Esophagus squamous epithelium (tissue), 5 donors: Measurements from ENCODE around the gene RAP1B. TPM values are rescaled to one million over a fixed set of nuclear protein-coding genes. Genes with fewer than 3 reads are reported as not detected.

Source experiments
- DNase-seq: peaks from one replicate; lab custom pipeline; 2025; lab: John Stamatoyannopoulos, UW
- H3K27ac ChIP-seq, 4 donors: fragments of 200-600 bp; sonication (generic); one replicate each; pipeline ENCODE4 v1.5.1; 2016 to 2019; ENCODE audit warnings: mild to moderate bottlenecking in 1 of 4
- H3K27me3 ChIP-seq, 4 donors: fragments of 200-600 bp; sonication (generic); 1 replicate in 3 of 4; 2 replicates in 1 of 4; pipeline versions ENCODE4 v1.5.1 to v1.6.0; 2017 to 2021; ENCODE audit warnings: antibody characterized with exemption in 1 of 4
- H3K36me3 ChIP-seq, 3 donors: fragments of 200-600 bp; sonication (generic); one replicate each; pipeline ENCODE4 v1.5.1; 2016 to 2019
- H3K4me1 ChIP-seq, 3 donors: fragments of 200-600 bp; sonication (generic); one replicate each; pipeline ENCODE4 v1.5.1; 2017 to 2019
- H3K4me3 ChIP-seq, 4 donors: fragments of 200-600 bp; sonication (generic); 1 replicate in 3 of 4; 2 replicates in 1 of 4; pipeline ENCODE4 v1.5.1; 2016 to 2019; ENCODE audit warnings: mild to moderate bottlenecking in 2 of 4, moderate library complexity in 1 of 4
- H3K9me3 ChIP-seq, 3 donors: fragments of 200-600 bp; sonication (generic); one replicate each; pipeline ENCODE4 v1.5.1; 2016 to 2019
- CTCF ChIP-seq, 6 experiments: fragments of 450-650 bp in 4 of 6; fragments of 200-600 bp in 2 of 6; sonication (generic) in 2 of 6; IDR thresholded peaks; one replicate each; pipeline ENCODE4 v1.5.1; 2016 to 2019; ENCODE audit warnings: antibody characterized with exemption in 6 of 6, mild to moderate bottlenecking in 4 of 6, moderate library complexity in 4 of 6
- POLR2A ChIP-seq, 4 donors: fragments of 450-650 bp; IDR thresholded peaks; one replicate each; pipeline ENCODE4 v1.6.1; 2017; ENCODE audit warnings: antibody characterized with exemption in 4 of 4, mild to moderate bottlenecking in 4 of 4, moderate library complexity in 3 of 4
- whole genome bisulfite sequencing, 2 donors: methylation state at CpG; one replicate each; pipeline ENCODE4 v1.1.5; 2018; 5-methylcytosine and 5-hydroxymethylcytosine counted together
- intact Hi-C: fragments of 100-400 bp; cut with DNase I; formaldehyde crosslinking; loops from one replicate; pipeline ENCODE4 v1.15.0; 2022
- total RNA-seq, 4 donors: library from RNA; depleted of rRNA; stranded (reverse); fragments of >200 nt; gene quantifications; one replicate each; pipeline ENCODE4 v1.1.0, GENCODE V29; 2016
- donor health status: DM: yes; HTN: yes; CAD: no.

Gene RAP1B
- total RNA-seq, 4 donors from 2014 or later, result 66.9 to 133 (median 120) TPM

GRCh38 chr12:68639396-68639767, 28.7 kb downstream of the RAP1B start:
- TF ChIP-seq POLR2A (IDR thresholded peaks at IDR 0.05), result no peak
- H3K27ac ChIP-seq, result no peak overlapping the region
- WGBS, 2 donors, result 86 to 96% methylated on average over 1 of the region's 1 CpG
- DNase-seq, result no peak
- H3K9me3 ChIP-seq, result no peaks in the 10 kb centered on the region
- peaks cover 0 to 6% (median 0%) of the 10 kb centered on the region in 3 donors for H3K36me3 ChIP-seq
- no peaks in the 10 kb centered on the region for H3K27me3 ChIP-seq
- peaks cover 0 to 77% (median 36%) of the 10 kb centered on the region in 3 donors for H3K4me1 ChIP-seq
- H3K4me3 ChIP-seq, result no peak overlapping the region
- intact Hi-C loops, result no loop called here

GRCh38 chr12:68641138-68641537, 30.4 kb downstream of the RAP1B start:
- Histone ChIP-seq H3K27ac (no peak overlapping the region), H3K9me3 (no peaks in the 10 kb centered on the region), H3K4me3 (no peak overlapping the region), H3K27me3 (no peaks in the 10 kb centered on the region), H3K36me3 (peaks cover 0 to 6% (median 0%) of the 10 kb centered on the region in 3 donors), H3K4me1 (peaks cover 0 to 61% (median 22%) of the 10 kb centered on the region in 3 donors)
- intact Hi-C loops, result no loop called here
- no peak for DNase-seq
- no peak for TF ChIP-seq CTCF (IDR thresholded peaks at IDR 0.05)
- no peak for TF ChIP-seq POLR2A (IDR thresholded peaks at IDR 0.05)
- 32 to 45% methylated on average over 5 of the region's 5 CpGs for WGBS, 2 donors

- 81 to 87% methylated on average over 3 to 5 of the region's 5 CpGs for WGBS, 2 donors
- Histone ChIP-seq H3K4me1 (peaks cover 0 to 33% (median 3%) of the 10 kb centered on the region in 3 donors), H3K27ac (no peak overlapping the region), H3K27me3 (no peaks in the 10 kb centered on the region), H3K4me3 (no peak overlapping the region), H3K36me3 (peaks cover 0 to 37% (median 7%) of the 10 kb centered on the region in 3 donors), H3K9me3 (no peaks in the 10 kb centered on the region)
- TF ChIP-seq POLR2A (IDR thresholded peaks at IDR 0.05), result no peak
- TF ChIP-seq CTCF (IDR thresholded peaks at IDR 0.05), result no peak
- intact Hi-C loops, result no loop called here
- no peak for DNase-seq
Observed at GRCh38 chr12:68646484-68646883, 35.8 kb downstream of the RAP1B start.

- Histone ChIP-seq H3K27ac (no peak overlapping the region), H3K27me3 (no peaks in the 10 kb centered on the region), H3K36me3 (peaks cover 7 to 47% (median 7%) of the 10 kb centered on the region in 3 donors), H3K4me3 (no peak overlapping the region), H3K4me1 (peaks cover 0 to 25% (median 3%) of the 10 kb centered on the region in 3 donors), H3K9me3 (no peaks in the 10 kb centered on the region)
- intact Hi-C loops, result no loop called here
- TF ChIP-seq CTCF (IDR thresholded peaks at IDR 0.05) (no peak), POLR2A (IDR thresholded peaks at IDR 0.05) (no peak)
- DNase-seq, result no peak
- WGBS, 2 donors, result 44 to 80% methylated on average over 1 of the region's 1 CpG
Observed at GRCh38 chr12:68647507-68647906, 36.8 kb downstream of the RAP1B start.

- Histone ChIP-seq H3K36me3 (peaks cover 7 to 49% (median 12%) of the 10 kb centered on the region in 3 donors), H3K9me3 (no peaks in the 10 kb centered on the region), H3K4me1 (peaks cover 0 to 25% (median 3%) of the 10 kb centered on the region in 3 donors), H3K27me3 (no peaks in the 10 kb centered on the region), H3K27ac (no peak overlapping the region), H3K4me3 (no peak overlapping the region)
- DNase-seq, result no peak
- TF ChIP-seq CTCF (IDR thresholded peaks at IDR 0.05) (no peak), POLR2A (IDR thresholded peaks at IDR 0.05) (no peak)
- intact Hi-C loops, result no loop called here
- 58 to 70% methylated on average over 3 of the region's 3 CpGs for WGBS, 2 donors
Observed at GRCh38 chr12:68648179-68648578, 37.5 kb downstream of the RAP1B start.
